Left ventricle myocardium superior (tissue), 1 donor: ENCODE data around the gene IREB2. TPM values are rescaled to one million over a fixed set of nuclear protein-coding genes. Genes with fewer than 3 reads are reported as not detected.
"Not testable (repeated sequence)": the region's sequence is repeated elsewhere in the genome, so short reads cannot be mapped to it uniquely, and the experiment has no call there.

Source experiments
- ATAC-seq: fragments of 200-7000 bp; cut with Tn5 transposase; one replicate; pipeline ENCODE4 v1.9.1; 2020; ENCODE audit warnings: mild to moderate bottlenecking, moderate library complexity
- DNase-seq: peaks from one replicate; pipeline ENCODE4 v3.0.0-alpha.2; 2020
- intact Hi-C: fragments of 100-400 bp; cut with micrococcal nuclease; formaldehyde crosslinking; loops from one replicate; pipeline ENCODE4 v1.11.0; 2022
- long read RNA-seq: library from polyadenylated mRNA; unstranded; transcript quantifications from one replicate; pipeline ENCODE4 v2.0.0, GENCODE V29; 2021
- total RNA-seq: library from RNA; stranded (reverse); fragmentation: NEBNext Ultra II Directional; extraction: Animal tissue kit (Norgen Biotek cat#: 25700); gene quantifications from one replicate; pipeline ENCODE4 v1.2.1, GENCODE V29; 2021
- donor health status: DM: no; HTN: yes; CAD: no; lungs with severe emphysema.

Gene IREB2
- total RNA-seq: 25.2 TPM
- long read RNA-seq, full-length matches to known transcripts: 8 of 15 reads
- long read RNA-seq, partial matches to known transcripts: 5 of 15 reads
- long read RNA-seq, other reads (novel, unspliced or antisense): 2 of 15 reads

- peak; percentile 96 for ATAC-seq
- intact Hi-C loops: no loop called here
Observed at GRCh38 chr15:78437762-78438618, at the start of gene IREB2. Gene IREB2 (plus strand): TSS chr15:78438216. CDS start chr15:78438338, 122 bp downstream.

GRCh38 chr15:78388865-78389264 lies 49.2 kb upstream of the IREB2 start:
- intact Hi-C loops: no loop called here
- DNase-seq (no peak), ATAC-seq (no peak)

More at GRCh38 chr15:78437762-78438618, at the start of gene IREB2:
- DNase-seq: peak; percentile 98

GRCh38 chr15:78389322-78389721 lies 48.7 kb upstream of the IREB2 start:
- no peak for DNase-seq
- no peak for ATAC-seq
- intact Hi-C loops: no loop called here

- DNase-seq: no peak
- intact Hi-C loops: no loop called here
- no peak for ATAC-seq
Observed at GRCh38 chr15:78389738-78390137, 48.3 kb upstream of the IREB2 start.

- intact Hi-C loops: no loop called here
- ATAC-seq: no peak
- DNase-seq: no peak
Observed at GRCh38 chr15:78390242-78390641, 47.8 kb upstream of the IREB2 start.

GRCh38 chr15:78390826-78391225 lies 47.2 kb upstream of the IREB2 start:
- ATAC-seq: no peak
- intact Hi-C loops: no loop called here
- DNase-seq: no peak

- DNase-seq: no peak
- ATAC-seq: no peak
- intact Hi-C loops: no loop called here
Observed at GRCh38 chr15:78391781-78392180, 46.2 kb upstream of the IREB2 start.

GRCh38 chr15:78392430-78392829 lies 45.6 kb upstream of the IREB2 start:
- no peak for DNase-seq
- intact Hi-C loops: no loop called here
- ATAC-seq: no peak

GRCh38 chr15:78393137-78393536 lies 44.9 kb upstream of the IREB2 start:
- ATAC-seq (no peak), DNase-seq (no peak)
- intact Hi-C loops: no loop called here

- intact Hi-C loops: no loop called here
- DNase-seq (no peak), ATAC-seq (no peak)
Observed at GRCh38 chr15:78394026-78394425, 44.0 kb upstream of the IREB2 start.

GRCh38 chr15:78394981-78395616 lies 42.9 kb upstream of the IREB2 start:
- intact Hi-C loops: no loop called here
- no peak for DNase-seq
- no peak for ATAC-seq

GRCh38 chr15:78396186-78396814 lies 41.7 kb upstream of the IREB2 start:
- DNase-seq: no peak
- ATAC-seq: no peak
- intact Hi-C loops: no loop called here

GRCh38 chr15:78396976-78397375 lies 41.0 kb upstream of the IREB2 start:
- ATAC-seq (peak; percentile 67), DNase-seq (peak; percentile 47)
- intact Hi-C loops: no loop called here

- DNase-seq: no peak
- no peak for ATAC-seq
- intact Hi-C loops: no loop called here
Observed at GRCh38 chr15:78397382-78397781, 40.6 kb upstream of the IREB2 start.

GRCh38 chr15:78398076-78398825 lies 39.8 kb upstream of the IREB2 start:
- ATAC-seq (no peak), DNase-seq (no peak)
- intact Hi-C loops: no loop called here

GRCh38 chr15:78399091-78399490 lies 38.9 kb upstream of the IREB2 start:
- DNase-seq: no peak
- intact Hi-C loops: no loop called here
- no peak for ATAC-seq

GRCh38 chr15:78402061-78402610 lies 35.9 kb upstream of the IREB2 start:
- no peak for ATAC-seq
- intact Hi-C loops: no loop called here
- DNase-seq: no peak

- ATAC-seq: no peak
- intact Hi-C loops: no loop called here
- no peak for DNase-seq
Observed at GRCh38 chr15:78404125-78404524, 33.9 kb upstream of the IREB2 start.

- intact Hi-C loops, DNase-seq, ATAC-seq: not testable (repeated sequence)
Observed at GRCh38 chr15:78404796-78405195, 33.2 kb upstream of the IREB2 start.
